Activated gamma-delta T cell treated with anti-CD3 and anti-CD28 coated beads, Interleukin-2, amount 50 U/mL, for 16 hours (primary cell): ENCODE data around the gene C17orf114.

Experiments
- DNase-seq: peaks from one replicate; pipeline ENCODE4 v3.0.0-alpha.2; 2020; ENCODE audit warnings: low read depth

The C17orf114 gene

GRCh38 chr17:4788159-4788806 lies 13.8 kb downstream of the C17orf114 start:
- DNase-seq, result no peak

GRCh38 chr17:4786516-4786915 lies 15.6 kb downstream of the C17orf114 start:
- DNase-seq, result no peak

- no peak for DNase-seq
These were observed 16.0 kb downstream of the C17orf114 start, which contains the start of gene VMO1 for GRCh38 chr17:4786106-4786511. Gene VMO1, minus strand, starts transcription at chr17:4786364. Its CDS starts 12 bp downstream, at chr17:4786352.

- DNase-seq, result no peak
These were observed 16.6 kb downstream of the C17orf114 start for GRCh38 chr17:4785311-4786105.

- no peak for DNase-seq
These were observed 19.5 kb downstream of the C17orf114 start for GRCh38 chr17:4782652-4783051.

GRCh38 chr17:4780325-4780955 lies 21.7 kb downstream of the C17orf114 start:
- no peak for DNase-seq

GRCh38 chr17:4777969-4778760 lies 24.0 kb downstream of the C17orf114 start:
- DNase-seq, result no peak

GRCh38 chr17:4772235-4772613 lies 29.9 kb downstream of the C17orf114 start:
- no peak for DNase-seq

- DNase-seq, result no peak
These were observed 30.5 kb downstream of the C17orf114 start, which contains the start of gene TM4SF5 for GRCh38 chr17:4771519-4772234. Gene TM4SF5, plus strand, starts transcription at chr17:4771886. Its CDS starts 37 bp downstream, at chr17:4771923.

- no peak for DNase-seq
These were observed 32.5 kb downstream of the C17orf114 start for GRCh38 chr17:4769628-4770027.

GRCh38 chr17:4768298-4768697 lies 33.8 kb downstream of the C17orf114 start:
- DNase-seq, result no peak

- DNase-seq, result no peak
These were observed 35.4 kb downstream of the C17orf114 start for GRCh38 chr17:4766723-4767122.

GRCh38 chr17:4766201-4766600 lies 35.9 kb downstream of the C17orf114 start:
- no peak for DNase-seq

- DNase-seq, result no peak
These were observed 37.5 kb downstream of the C17orf114 start for GRCh38 chr17:4764595-4764994.

GRCh38 chr17:4759776-4760236 lies 42.3 kb downstream of the C17orf114 start:
- no peak for DNase-seq

- no peak for DNase-seq
These were observed 48.7 kb downstream of the C17orf114 start for GRCh38 chr17:4753392-4753791.

- DNase-seq, result no peak
These were observed 50.2 kb downstream of the C17orf114 start for GRCh38 chr17:4751932-4752331.
